PC-3 (cell line): ENCODE results near the gene NPTX1. TPM values are rescaled to one million over a fixed set of nuclear protein-coding genes. Genes with fewer than 3 reads are reported as not detected.

Experiments
- ATAC-seq: fragments of 200-7000 bp; cut with Tn5 transposase; 2 replicates; pipeline ENCODE4 v1.9.1; 2020; ENCODE audit warnings: mild to moderate bottlenecking, moderate library complexity
- BruUV-seq: library from RNA; stranded (reverse); fragments of 400-500 nt; replicated peaks from 2 replicates; lab custom pipeline; 2021; lab: Mats Ljungman, UMichigan
- CTCF ChIA-PET: fragments of 300-600 bp; sonication (Branson Sonifier 250); formaldehyde crosslinking; loops from one replicate; lab custom pipeline; 2022; ENCODE audit warnings: antibody characterized with exemption; lab: Charles Lee
- POLR2A ChIA-PET: fragments of 300-600 bp; sonication (Branson Sonifier 250); formaldehyde crosslinking; loops from one replicate; lab custom pipeline; 2022; ENCODE audit warnings: antibody characterized with exemption; ENCODE audit not compliant: unreplicated experiment; lab: Charles Lee
- DNase-seq: peaks from one replicate; pipeline ENCODE4 v3.0.0-alpha.2; 2015
- H2AFZ ChIP-seq: fragments of 300-600 bp; sonication (generic); 2 replicates; pipeline ENCODE4 v1.6.0; 2016; ENCODE audit warnings: antibody characterized with exemption, low read length
- H3F3A ChIP-seq: fragments of 300-600 bp; sonication (generic); one replicate; pipeline ENCODE4 v1.6.0; 2017; ENCODE audit warnings: antibody characterized with exemption, low read length, control low read depth, mild to moderate bottlenecking; ENCODE audit not compliant: unreplicated experiment
- H3K27ac ChIP-seq: fragments of 300-600 bp; sonication (generic); 2 replicates; pipeline ENCODE4 v1.5.1; 2016; ENCODE audit warnings: mild to moderate bottlenecking, low read length
- H3K27me3 ChIP-seq: fragments of 300-600 bp; sonication (generic); 2 replicates; pipeline ENCODE4 v1.6.1; 2016; ENCODE audit warnings: low read length, mixed read lengths
- H3K36me3 ChIP-seq: fragments of 300-600 bp; sonication (generic); 2 replicates; pipeline ENCODE4 v1.6.1; 2016; ENCODE audit warnings: low read depth, mixed run types, low read length, mixed read lengths
- H3K4me1 ChIP-seq: fragments of 300-600 bp; sonication (generic); 2 replicates; pipeline ENCODE4 v1.5.1; 2016; ENCODE audit warnings: low read length; ENCODE audit not compliant: insufficient read depth
- H3K4me2 ChIP-seq: fragments of 300-600 bp; sonication (generic); 2 replicates; pipeline ENCODE4 v1.6.0; 2016; ENCODE audit warnings: low read length
- H3K4me3 ChIP-seq: fragments of 300-600 bp; sonication (generic); 2 replicates; pipeline ENCODE4 v1.5.1; 2016; ENCODE audit warnings: mild to moderate bottlenecking, low read length, mixed read lengths
- H3K79me2 ChIP-seq: fragments of 300-600 bp; sonication (generic); 2 replicates; pipeline ENCODE4 v1.6.1; 2017; ENCODE audit warnings: low read length, mixed read lengths
- H3K9ac ChIP-seq: fragments of 300-600 bp; sonication (generic); 2 replicates; pipeline ENCODE4 v1.6.0; 2016; ENCODE audit warnings: mild to moderate bottlenecking, low read length
- H3K9me2 ChIP-seq: fragments of 300-600 bp; sonication (generic); replicated peaks from 2 replicates; pipeline ENCODE4 v1.6.1; 2016; ENCODE audit warnings: mixed run types, low read length, mixed read lengths
- H3K9me3 ChIP-seq: fragments of 300-600 bp; sonication (generic); 2 replicates; pipeline ENCODE4 v1.6.1; 2016; ENCODE audit warnings: low read length, mixed read lengths
- H4K20me1 ChIP-seq: fragments of 300-600 bp; sonication (generic); 2 replicates; pipeline ENCODE4 v1.6.1; 2016; ENCODE audit warnings: low read length, mixed read lengths
- CTCF ChIP-seq: fragments of 300-600 bp; sonication (generic); conservative IDR thresholded peaks from 2 replicates; pipeline ENCODE4 v1.5.1; 2017; ENCODE audit warnings: antibody characterized with exemption, low read depth, mild to moderate bottlenecking, low read length
- EZH2 ChIP-seq: fragments of 300-600 bp; sonication (generic); IDR thresholded peaks from one replicate; pipeline ENCODE4 v1.6.1; 2017; ENCODE audit warnings: antibody characterized with exemption, mild to moderate bottlenecking, low read length; ENCODE audit not compliant: unreplicated experiment
- EZH2phosphoT487 ChIP-seq: fragments of 300-600 bp; sonication (generic); IDR thresholded peaks from 2 replicates; pipeline ENCODE4 v1.6.1; 2018; ENCODE audit warnings: mild to moderate bottlenecking, antibody characterized with exemption, low read length, borderline replicate concordance
- intact Hi-C: fragments of 100-400 bp; cut with micrococcal nuclease; formaldehyde crosslinking; loops from 2 replicates; pipeline ENCODE4 v1.9.0; 2023
- total RNA-seq: library from RNA; depleted of rRNA; stranded (reverse); fragments of >200 nt; gene quantifications from 2 replicates; pipeline ENCODE4 v1.2.3, GENCODE V29; 2014

NPTX1 gene
- total RNA-seq, 1 experiment from 2014 or later: 0.55 TPM

- Histone ChIP-seq H2AFZ (no peak overlapping the region), H3K4me3 (no peak overlapping the region), H3K9ac (no peak overlapping the region), H3K27me3 (no peaks in the 10 kb centered on the region), H3K36me3 (no peaks in the 10 kb centered on the region), H3K79me2 (no peaks in the 10 kb centered on the region), H3F3A (no peaks in the 10 kb centered on the region), H3K4me1 (no peaks in the 10 kb centered on the region), H3K4me2 (no peak overlapping the region), H3K9me2 (no peaks in the 10 kb centered on the region), H4K20me1 (no peaks in the 10 kb centered on the region), H3K9me3 (no peaks in the 10 kb centered on the region), H3K27ac (no peak overlapping the region)
- intact Hi-C loops: no loop called here
- ATAC-seq (no peak), DNase-seq (no peak)
- BruUV-seq: no TSS peak
- ChIA-PET CTCF (no interaction called here), POLR2A (no interaction called here)
- no peak for TF ChIP-seq EZH2phosphoT487
- TF ChIP-seq CTCF: no peak
- TF ChIP-seq EZH2: no peak
Measured at GRCh38 chr17:80433916-80434666, 42.3 kb downstream of the NPTX1 start.

- intact Hi-C loops: no loop called here
- Histone ChIP-seq H3K4me1 (no peaks in the 10 kb centered on the region), H3K9ac (no peak overlapping the region), H3K9me3 (no peaks in the 10 kb centered on the region), H3K4me3 (no peak overlapping the region), H3K79me2 (no peaks in the 10 kb centered on the region), H4K20me1 (no peaks in the 10 kb centered on the region), H3K4me2 (no peak overlapping the region), H3K27me3 (no peaks in the 10 kb centered on the region), H3K27ac (no peak overlapping the region), H2AFZ (no peak overlapping the region), H3K36me3 (no peaks in the 10 kb centered on the region), H3K9me2 (no peaks in the 10 kb centered on the region), H3F3A (no peaks in the 10 kb centered on the region)
- ATAC-seq: no peak
- DNase-seq: no peak
- ChIA-PET POLR2A (no interaction called here), CTCF (no interaction called here)
- BruUV-seq: no TSS peak
- TF ChIP-seq EZH2: no peak
- no peak for TF ChIP-seq EZH2phosphoT487
- no peak for TF ChIP-seq CTCF
Measured at GRCh38 chr17:80432961-80433550, 43.4 kb downstream of the NPTX1 start.
